Activated CD8-positive, alpha-beta memory T cell treated with anti-CD3 and anti-CD28 coated beads for 48 hours (primary cell): ENCODE data around the gene PRAC1.

Source experiments
- DNase-seq, 3 experiments: peaks; one replicate each; pipeline ENCODE4 v3.0.0-alpha.2; 2020; ENCODE audit warnings: low read depth in 2 of 3, low spot score in 2 of 3

The PRAC1 gene

DNA sequence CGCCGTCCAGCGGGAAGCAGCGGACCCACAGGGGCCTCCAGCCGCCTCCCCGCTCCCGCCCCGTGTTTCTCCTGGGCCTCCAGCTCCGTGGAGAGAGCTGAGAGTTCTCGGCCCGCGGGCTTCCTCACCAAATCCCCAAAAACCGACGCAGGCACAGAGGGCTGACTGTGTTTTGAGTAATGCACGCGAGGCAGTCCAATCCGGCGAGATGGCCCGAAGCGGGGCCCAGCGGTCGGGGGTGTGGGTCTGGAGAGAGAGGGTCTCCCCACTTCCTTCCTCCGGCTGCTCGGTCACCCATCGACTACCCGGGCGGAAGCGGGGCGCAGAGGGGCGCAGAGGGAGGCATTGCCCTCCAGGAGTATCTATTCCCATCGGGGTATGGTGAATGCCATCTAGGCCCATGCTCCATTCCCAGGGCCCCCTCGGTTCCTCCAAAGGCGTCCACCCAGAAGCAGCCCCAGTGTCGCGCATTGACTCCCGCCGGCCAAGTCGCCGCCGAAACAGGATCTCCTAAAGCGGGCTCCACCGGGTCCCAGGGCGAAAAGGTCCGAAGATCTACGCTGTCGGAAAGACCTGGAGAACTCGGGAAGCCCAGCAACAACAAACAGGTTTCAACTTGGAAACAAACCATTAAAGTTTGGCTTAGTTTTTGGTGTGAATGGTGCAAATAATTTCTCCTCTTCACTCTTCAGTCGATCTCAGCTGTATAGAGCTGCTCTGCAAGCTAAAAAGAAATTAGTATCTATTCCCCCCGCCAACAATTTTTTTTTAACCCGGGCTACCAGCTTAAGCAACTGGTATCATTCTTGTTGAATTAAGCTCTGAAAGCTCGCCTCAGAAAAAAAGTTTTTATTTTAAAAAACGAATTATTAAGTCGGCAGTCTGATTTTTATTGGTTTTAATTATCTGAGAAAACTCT, 25.4 kb upstream of the PRAC1 start:
- DNase-seq, result no peak

DNA sequence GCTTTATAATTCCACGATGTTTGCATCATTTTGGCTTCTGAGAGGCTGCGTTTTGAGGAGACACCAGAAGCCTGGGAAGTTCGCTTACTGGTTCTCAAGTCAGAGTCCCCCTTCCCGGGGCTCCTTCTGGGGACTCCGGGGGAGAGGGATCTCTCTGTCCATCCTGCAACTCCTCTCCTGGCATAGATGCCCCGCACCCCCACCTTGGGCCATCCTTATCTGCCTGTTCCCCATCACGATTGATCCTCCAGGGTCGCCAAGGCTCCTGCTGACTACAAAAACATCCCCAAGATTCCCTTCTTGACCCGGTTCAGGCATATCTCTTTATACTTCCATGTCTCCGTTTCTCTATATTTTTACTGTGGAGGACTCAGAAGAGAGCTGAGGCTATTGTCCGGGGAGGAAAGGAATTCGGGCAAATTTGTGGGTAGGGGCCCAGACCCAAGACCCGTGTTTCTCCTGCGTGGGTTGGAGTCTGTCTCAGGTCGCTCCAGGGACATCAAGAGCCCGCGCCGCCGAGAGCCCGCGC, 24.7 kb upstream of the PRAC1 start:
- no peak for DNase-seq

DNA sequence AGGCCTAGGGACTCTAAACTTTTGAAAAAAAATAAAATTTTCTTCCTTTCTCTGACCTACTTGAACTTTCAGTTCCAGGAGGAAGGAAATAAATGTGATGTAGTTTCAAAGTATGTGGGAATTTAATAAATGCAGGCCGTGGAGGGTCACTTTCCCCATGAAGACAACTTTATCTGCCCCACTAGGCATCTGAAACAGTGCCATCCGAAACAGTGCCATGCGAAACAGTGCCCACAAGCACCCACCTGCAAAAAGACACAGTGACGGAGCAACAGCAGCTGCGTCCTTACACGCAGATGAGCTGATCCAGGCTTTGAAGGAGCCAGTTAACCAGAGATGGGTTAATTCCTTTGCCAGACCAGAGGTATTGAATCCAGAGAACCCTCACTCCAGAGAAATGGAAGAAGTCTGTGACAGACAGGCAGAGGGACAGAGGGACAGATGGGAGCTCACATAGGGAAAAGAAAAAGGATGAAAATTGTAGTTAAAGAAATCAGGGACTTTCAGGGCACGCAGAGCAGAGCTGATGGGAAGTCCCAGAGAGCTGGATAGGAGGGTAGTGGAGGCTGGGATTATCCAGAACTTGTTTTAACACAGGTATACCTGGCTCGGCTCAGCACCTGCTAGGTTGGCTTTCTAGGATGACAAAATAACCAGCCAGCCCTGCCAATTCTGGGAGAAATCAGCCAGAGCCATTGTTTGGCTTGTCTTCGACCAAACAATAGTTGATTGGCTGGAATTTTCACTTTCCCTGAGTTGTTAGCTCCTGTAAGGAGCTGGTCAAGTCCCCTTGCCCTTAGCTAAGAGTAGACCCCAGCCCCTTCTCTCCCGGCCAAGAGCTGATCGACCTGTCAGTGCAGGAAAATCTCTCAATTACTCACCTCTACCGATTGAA, 23.3 kb upstream of the PRAC1 start:
- DNase-seq, result no peak

DNA sequence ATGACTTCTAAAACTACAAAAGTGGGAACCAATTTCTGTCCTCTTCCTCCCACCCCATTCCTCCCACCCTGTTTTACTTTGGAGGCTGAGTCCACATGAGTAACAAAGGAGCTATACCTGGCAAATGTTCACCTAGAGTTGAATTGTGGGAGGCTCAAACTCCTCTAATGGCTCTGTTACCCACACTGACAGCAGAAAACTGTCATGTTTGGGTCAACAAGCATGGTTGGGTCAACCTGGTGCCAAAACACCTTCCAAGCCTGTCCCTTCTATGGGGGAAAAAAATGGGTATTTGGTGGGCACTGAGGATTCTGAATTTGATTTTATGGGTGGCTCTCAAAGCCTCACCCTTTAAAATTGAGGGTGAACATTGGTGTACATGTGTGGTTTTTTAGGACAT, 18.2 kb upstream of the PRAC1 start:
- DNase-seq, result no peak

DNA sequence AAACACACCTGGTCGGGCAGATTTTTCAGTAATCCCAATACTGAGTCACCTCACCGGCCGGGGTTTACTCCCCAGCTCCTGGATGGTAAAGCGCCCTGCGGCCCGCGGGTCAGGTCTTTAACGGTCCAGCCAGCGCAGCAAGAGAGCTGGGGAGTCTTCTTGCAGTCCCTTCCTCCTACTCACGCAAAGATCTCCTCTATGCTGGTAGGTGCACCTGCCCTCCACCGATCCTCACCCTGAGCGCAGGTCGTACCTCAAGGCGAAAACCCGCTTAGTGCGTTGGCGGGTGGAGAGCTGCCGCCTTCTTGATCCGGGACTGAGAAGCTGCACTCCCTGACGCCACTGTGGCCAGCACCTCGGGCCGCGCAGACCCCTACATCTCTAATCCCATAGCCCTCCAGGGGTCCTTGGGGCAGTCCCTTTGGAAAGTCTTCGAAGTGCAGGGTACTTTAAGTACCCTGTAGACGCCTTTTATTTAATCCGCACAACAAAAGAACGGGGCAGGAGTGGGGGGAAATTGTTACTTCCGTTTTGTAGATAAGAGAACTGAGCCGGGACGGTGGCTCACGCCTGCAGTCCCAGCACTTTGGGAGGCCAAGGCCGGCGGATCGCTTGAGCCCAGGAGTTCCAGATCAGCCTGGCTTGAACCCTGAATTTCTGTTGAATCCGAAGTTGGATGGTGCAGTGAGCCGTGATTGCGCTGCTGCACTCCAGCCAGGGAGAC, 16.6 kb upstream of the PRAC1 start:
- DNase-seq, result no peak

DNA sequence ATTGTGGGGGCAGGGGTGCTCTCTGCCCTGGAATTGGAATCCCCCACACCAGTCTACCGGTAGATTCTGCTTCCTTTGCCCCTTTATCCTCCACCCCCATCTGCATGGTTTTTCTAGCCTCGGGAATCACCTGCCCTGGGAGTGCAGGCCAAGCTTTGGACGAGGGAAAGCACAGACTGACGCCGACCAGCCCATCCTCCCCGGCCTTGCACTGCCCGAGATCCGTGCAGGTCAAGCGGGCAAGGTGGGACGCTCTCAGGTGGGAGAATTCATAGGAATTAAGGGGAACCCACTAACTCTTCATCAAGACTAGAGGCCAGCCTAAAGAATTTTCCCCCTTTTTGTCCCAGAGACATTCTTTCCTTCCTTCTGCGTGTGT, 16.1 kb upstream of the PRAC1 start:
- no peak for DNase-seq

DNA sequence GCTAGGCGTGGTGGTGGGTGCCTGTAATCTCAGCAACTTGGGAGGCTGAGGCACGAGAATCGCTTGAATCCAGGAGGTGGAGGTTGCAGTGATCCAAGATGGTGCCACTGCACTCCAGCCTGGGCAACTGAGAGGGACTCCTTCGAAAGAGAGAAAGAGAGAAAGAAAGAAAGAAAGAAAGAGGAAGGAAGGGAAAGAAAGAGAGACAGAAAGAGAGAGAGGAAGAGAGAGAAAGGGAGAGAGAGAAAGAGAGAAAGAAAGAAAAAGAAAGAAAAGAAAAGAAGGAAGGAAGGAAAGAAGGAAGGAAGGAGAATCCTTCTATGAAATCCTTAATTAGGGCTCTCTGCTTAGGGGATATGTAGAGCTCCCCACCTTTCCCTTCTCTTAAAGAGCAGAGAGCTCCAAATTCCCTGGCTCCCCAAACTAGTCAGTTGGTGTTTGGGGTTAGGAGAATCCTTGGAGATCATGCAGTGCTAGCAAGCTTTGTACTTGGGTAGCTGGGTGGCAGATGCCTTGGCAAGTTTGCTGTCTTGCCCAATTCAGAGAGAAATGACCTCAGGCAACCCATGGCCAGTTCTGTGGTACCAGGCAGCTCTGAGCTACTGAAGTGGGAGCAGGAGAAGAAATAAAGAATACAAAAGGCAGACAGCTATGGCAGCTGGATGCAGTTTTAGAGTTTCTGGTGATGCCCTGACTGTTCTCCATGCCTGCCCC, 15.2 kb upstream of the PRAC1 start:
- DNase-seq, result no peak

DNA sequence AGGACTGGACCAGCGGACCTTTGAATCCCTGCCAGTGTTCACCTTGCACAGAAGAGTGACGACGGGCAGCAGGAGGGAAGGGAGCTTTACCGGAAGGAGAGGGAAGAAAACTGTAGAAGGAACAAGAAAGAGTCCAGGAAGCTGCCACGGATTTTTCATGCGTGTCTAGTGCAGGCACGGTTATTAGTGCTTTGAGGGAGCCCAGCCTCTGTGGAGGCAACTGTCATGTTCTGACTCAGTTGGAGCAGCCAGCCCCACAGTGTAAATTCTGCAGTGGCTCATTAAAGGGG, 12.7 kb upstream of the PRAC1 start:
- DNase-seq, result no peak

DNA sequence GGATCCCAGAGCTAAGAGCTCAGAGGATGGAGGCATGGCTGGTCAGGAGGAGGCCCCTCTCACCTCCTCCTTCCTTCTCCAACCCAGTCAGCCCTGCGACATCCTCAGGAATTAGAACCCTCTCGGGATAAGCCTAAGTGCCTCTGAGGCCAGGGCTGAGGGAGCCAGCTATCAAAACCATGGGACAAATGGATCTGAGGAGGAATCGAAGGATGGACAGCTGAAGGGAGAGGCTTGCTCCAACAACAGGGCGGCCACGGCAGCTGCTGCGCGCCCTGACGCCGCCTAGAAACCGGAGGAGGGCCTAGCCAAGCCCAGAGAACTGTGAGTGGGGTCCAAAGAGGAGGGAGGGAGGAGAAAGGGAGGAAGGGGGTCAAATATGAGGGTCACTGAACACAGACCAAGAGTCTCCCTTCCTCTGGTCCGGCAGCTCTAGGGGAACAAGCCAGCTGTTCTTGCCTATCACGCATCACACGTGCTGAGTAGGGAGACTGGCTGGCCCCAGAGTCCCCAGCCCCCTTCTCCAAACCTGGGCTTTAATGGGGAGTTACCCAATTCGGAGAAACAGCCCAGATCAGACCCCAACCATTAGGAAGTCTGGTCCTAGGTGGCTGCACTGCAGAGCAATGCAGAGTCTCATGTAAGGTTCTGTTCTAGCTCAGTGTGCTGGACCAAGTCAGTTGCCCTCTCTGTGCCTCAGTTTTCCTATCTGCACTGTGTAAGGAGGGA, 12.2 kb upstream of the PRAC1 start:
- no peak for DNase-seq

DNA sequence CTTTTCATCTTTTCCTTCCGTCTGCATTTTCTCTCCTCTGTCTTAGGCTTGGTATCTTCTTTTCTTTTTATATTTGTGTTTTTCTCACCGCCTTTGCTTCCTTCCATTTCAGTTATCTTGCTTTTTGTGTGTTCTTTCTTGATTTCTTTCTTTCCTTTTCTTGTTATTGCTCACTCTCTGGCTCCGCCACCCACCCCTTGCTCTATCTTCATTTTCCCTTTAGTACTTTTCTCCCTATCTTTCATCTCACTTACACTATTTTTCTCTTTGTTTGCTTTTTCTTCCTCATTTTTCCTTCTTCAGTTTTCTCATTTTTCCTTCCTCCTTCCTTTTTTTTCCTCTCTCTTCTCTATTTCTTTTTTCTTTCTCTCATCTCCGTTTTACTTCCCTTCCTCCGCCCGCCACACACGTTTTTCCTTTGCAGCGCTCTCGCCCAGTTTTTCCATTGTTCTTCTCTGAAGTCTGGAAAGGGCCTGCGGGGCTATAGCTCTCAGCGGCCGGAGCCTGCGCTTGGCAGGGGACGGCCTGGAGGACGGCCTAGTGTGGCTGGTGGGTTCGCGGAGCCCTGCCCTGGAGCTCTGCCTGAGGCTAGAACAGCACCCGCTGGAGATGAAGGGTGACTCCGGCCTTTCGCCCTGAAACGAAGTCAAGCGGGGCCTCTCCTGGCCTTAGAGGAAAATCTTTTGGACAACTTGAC, 11.5 kb upstream of the PRAC1 start:
- DNase-seq, result no peak

DNA sequence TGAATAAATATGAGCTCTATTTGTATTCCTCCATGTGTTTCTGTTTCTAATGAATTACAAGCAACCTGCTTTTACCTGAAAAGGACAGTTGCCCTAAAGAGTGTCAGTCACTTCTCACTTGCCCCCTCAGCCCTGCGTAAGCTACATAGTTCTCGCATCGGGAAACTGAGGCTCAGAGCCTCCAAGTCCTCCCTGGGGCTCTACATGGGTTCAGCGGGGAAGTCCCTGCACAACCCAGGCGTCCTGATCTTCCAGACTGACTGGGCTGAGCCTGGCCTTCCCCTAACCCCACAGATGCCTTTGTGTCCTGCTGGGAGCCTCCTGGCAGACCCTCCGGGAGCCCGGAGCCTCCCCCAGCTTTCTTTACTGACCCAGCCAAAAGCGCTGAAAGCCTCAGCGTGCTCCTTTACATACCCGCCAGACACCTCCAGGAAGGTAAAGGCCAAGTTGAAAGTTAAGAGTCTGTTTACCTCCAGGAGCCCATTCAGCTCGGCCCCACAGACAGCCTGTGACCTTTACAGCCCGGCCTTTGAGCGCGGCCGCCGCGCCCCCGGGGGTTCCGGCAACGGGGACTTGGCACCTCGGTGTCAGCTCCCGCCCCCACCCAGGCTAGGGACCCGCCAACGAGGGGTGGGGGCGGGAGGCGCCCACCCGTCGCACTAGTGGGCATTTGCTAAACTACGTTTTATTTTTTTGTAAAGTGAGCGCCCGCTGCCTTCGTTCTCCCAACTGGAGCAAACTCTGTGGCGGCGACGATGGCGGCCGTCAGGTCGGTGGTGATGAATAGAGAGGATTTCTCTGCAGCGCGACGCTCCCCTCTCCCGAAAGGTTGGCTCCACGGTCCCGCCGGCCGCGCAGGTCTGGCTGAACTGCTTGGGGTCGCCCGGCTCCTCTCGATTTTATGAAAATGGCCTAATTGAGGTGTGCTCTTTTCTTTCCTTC, 10.6 kb upstream of the PRAC1 start:
- DNase-seq, result no peak

DNA sequence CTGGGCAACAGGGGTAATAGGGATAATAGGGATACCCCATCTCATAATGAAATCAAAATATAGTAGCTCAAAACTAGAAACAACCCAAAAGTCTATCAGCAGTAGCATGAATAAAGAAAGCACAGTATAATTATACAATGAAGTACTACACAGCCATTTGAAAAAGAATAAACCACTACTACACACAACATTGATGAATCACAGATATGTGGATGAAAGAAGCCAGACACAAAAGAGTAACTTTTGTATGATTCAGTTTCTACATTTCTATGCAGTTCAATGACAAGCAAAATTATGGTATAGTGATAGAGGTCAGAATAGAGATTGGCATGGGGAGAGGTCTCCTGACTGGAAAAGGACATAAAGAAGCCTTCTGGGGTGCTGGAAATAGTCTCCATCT, 9.0 kb upstream of the PRAC1 start:
- DNase-seq, result no peak

DNA sequence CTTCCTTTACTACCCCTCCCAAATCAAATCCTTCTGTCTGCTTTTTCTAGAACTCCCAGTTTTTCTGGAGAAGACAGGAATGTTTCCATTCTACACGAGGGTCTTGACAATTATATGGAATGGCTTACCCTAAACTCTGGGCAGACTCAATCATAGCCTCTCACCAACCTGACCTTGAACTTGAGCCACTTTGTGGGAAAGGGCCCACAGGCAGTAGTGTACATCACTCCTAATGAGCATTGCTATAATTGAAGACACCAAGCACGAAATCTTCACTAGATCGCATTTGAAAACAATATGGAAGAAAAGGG, 7.9 kb upstream of the PRAC1 start:
- DNase-seq, result no peak

DNA sequence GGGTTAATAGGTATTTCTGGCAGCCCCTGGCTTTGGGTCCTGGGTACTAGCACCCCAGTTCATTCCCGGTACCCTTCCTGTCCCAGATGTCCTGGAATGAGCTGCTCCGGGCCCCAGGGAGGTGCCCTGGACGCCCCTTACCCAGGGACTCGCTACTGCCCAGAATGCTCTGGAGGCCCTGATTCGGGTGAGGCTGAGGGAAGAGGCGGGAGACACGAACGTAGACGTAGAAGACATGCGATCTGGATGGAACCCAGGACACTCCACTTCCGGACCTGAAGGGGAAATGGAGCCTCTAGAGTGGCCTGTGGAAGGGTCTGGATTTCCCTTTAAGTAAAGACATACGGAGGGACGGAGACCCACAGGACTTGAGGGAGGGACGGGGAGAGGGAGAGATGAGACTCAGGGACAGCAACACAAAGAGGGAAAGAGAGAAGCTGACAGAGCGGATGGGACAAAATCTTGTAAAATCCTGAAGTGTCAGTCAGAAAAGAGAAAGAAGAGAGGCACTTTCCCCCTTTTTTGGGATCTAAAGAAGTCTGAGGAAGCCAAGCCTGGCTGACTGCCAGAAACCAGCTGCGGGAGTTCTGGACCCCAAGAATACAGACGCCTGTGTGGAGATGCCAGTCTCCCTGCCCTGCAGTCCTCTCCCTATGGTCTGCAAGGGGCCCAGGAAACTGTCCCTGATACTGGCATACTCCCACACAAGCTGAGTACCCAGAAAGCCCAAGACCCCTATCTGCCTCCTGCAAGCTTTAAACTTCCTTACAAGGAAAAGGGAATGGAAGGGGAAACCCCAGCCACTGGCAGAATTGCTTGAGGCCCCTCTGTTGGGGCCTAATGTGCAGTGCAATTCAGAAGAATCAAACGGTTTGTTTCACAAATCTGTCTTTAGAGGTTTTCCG, 7.3 kb upstream of the PRAC1 start:
- no peak for DNase-seq

DNA sequence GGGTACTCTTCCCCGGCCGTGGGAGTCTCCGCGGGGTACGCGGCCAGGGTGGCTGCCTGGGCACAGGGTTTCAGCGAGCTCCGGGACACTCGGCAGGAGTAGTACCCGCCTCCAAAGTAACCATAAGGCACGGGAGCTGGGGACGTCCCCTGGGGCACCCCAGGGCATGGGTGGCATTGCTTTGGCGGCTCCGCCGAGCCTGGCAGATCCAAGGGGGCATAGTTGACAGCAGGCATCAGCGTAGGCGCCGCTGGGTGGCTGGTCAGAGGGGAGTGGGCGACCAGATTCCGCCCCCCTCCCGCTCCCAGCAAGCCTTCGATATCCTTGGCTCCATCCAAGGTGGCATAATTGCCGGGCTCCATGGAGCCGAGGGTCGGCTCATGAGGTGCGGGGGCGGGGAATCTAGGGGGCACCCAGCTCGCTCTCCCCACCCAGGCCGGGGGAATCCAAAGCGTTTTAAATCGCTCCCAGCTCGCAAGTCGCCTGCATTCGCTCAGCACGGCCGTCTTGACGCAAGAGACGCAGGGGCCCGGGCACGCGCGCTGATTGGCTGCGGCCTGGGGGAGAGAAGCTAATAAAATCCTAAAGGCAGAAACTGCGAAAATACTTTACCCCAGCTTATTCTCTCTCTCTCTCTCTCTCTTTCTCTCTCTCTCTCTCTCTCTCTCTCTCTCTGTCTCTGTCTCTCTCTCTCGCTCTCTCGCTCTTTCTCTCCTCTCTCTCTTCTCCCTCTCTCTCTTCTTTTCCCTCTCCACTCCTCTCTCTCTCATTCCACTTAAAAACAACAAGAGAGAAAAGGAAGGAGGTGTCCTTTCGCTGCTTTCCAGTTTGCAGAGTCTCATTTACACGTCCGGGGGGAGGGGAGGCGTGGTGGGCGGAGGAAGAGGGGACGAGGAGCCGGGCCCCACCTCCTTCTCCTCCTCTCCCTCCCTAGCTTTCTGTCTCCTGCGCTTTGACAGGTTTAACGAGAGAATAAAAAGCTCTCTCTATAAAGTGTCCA, 6.2 kb upstream of the PRAC1 start, which contains the start of gene HOXB13:
Gene HOXB13 (minus strand): TSS at position 519 of the 1,000 bp plus-strand sequence. CDS start 157 bp downstream, at position 362.
- DNase-seq, result no peak
